T follicular helper cell (primary cell): ENCODE results near the gene PRPSAP2.
"Not testable (repeated sequence)": the region's sequence is repeated elsewhere in the genome, so short reads cannot be mapped to it uniquely, and the experiment has no call there.

ENCODE experiments used
- DNase-seq: peaks from one replicate; pipeline ENCODE4 v3.0.0-alpha.2; 2020; ENCODE audit warnings: low read depth

PRPSAP2 gene

DNA sequence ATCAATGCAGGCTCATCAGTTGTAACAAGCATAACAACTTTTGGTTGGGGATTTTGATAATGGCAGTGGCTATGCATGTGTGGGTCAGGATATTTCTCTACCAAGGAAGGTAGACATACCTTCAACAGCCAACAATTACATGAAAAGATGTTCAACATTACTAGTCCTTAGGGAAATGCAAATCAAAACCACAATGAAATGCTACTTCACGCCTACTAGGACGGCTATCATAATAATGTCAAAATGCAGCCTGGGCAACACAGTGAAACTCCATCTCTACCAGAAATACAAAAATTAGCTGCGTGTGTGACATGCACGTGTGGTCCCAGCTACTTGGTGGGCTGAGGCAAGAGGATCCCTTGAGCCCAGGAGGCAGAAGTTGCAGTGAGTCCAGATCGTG, 86.7 kb downstream of the PRPSAP2 start:
- no peak for DNase-seq

DNA sequence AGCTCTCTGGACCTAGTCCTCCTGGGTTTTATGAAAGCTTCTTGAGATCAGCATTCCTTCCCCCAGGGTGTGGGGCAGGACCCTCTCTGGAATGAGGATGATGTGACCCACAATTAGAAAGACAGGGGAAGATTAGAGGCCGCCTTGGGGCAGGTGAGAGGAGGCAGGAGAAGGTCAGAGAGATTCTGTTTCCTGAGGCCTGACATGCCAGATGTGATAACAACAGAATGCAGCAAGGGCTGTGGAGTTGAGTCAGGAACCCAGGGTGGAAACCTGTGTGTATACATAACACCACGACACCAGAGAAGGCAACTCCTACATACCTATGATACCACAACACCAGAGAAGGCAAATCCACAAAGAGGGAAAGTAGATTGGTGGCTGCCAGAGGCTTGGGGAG, 88.6 kb downstream of the PRPSAP2 start:
- no peak for DNase-seq

- no peak for DNase-seq
Observed at GRCh38 chr17:18947866-18948265, 89.9 kb downstream of the PRPSAP2 start.

GRCh38 chr17:18948476-18949006, 90.6 kb downstream of the PRPSAP2 start:
- DNase-seq = no peak

DNA sequence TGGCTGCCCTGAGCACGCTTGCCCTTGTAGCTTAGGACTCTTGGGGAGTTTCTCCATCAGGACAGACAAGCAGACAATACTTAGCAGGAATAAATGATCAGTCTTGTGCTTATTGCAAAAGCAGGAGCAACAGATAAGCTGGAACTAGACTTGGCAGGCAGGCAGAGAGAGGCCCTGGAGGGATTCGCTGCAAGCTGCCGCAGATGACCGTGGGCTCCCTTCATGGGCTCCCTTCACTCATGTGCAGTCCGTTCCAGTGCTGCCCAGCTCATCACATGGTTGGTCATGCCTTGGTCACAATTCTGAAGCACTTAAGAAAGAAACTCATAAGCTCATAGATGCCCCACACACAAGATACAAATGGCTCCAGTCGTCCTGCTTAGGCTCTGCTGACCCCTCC, 91.6 kb downstream of the PRPSAP2 start:
- DNase-seq = no peak

DNA sequence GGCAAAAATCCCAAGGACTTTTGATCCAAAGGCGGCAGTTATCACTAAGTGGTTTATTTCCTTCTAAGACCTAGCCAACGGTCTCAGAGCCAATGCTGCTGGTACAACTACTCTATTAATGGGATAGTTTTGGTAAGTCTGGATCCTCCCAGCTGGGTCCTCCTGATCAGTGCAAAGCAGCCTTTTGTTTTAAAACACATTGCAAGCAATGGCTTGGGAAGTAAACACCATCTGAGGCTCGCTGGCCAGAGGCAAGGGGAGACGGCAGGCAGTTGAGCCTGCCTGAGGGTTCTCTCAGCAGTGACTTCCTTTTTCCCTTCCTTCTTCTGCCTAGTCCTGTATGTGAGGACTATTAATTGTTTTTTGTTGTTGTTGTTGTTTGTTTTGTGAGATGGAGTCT, 92.4 kb downstream of the PRPSAP2 start:
- no peak for DNase-seq

DNA sequence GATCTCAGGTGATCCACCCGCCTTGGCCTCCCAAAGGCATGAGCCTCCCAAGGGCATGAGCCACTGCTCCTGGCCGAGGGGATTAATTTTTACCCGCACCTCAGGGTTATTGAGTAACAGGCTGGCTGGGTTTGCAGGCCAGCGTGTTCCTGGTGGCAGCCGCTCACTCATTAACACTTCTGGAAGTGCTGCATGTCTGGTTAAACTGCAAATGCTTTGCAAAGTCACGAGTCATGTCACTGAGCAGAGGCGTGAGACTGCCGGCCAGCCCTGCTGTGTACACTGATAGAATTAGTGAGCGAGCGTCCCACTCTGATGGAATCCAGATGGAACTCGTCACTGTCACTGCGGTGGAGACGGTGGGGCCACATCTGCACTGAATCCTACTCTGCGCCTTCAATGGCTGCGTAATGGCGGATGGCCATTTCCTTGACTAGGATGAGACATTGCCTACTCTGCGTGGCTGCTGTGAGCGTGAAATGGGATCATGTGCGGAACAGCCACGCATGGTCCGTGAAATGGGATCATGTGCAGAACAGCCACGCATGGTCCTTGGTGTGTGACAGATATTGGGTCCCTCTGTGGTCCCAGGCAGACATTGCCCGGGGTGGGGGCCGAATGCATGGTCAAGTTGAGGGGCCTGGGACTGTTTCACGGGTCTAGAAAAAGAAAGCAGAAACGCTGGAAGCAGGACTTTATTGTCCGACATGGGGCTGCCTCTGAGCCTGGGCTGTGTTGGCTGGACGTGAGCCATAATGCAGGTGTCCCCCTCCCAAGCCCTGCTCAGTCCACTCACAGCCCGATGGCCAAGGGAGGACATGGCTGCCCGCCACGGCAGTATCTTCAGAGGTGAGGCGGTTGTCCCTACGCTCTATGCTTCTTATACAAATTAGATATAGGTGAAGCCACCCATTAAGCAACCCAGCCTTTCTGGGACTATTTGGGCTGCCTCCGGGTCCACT, 93.3 kb downstream of the PRPSAP2 start:
- DNase-seq = no peak

GRCh38 chr17:18951941-18952842, 94.3 kb downstream of the PRPSAP2 start, which contains the start of gene SLC5A10:
Gene SLC5A10 (plus strand): TSS chr17:18952165. CDS start chr17:18952206, 41 bp downstream.
- no peak for DNase-seq

DNA sequence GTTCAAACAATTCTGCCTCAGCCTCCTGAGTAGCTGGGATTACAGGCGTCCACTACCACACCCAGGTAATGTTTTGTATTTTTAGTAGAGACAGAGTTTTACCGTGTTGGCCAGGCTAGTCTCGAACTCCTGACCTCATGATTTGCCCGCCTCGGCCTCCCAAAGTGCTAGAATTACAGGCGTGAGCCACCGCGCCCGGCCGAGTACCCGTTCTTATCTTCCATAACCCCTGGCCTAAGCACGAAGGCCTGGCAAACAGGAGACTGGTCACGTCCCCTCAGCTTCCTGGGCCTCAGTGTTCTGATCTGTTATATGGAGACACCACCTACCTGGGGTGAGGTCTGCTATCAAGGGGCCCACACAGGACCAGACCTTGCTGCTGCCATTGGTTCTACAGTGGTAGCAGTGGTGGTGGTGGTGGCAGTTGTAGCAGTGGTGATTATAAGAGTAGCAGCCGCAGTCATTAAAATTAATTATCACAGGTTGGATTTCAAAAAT, 95.3 kb downstream of the PRPSAP2 start:
- no peak for DNase-seq

- DNase-seq = no peak
Observed at GRCh38 chr17:18954321-18954720, 96.4 kb downstream of the PRPSAP2 start.

- DNase-seq = no peak
Observed at GRCh38 chr17:18955009-18955408, 97.1 kb downstream of the PRPSAP2 start.

DNA sequence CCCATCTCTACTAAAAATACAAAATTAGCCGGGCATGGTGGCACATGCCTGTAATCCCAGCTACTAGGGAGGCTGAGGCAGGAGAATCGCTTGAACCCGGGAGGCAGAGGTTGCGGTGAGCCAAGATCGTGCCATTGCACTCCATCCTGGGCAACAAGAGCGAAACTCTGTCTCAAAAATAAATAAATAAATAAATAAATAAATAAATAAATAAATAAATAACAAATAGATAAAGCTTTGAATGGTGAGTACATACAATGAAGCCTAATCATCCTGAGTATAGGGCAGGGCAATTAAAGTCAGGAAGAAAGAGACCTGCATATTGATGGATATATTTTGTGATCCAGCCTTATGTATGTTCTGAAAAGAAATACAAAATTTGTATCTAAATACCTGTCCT, 98.1 kb downstream of the PRPSAP2 start:
- not testable (repeated sequence) for DNase-seq

- DNase-seq = no peak
Observed at GRCh38 chr17:18956581-18956980, 98.7 kb downstream of the PRPSAP2 start.

DNA sequence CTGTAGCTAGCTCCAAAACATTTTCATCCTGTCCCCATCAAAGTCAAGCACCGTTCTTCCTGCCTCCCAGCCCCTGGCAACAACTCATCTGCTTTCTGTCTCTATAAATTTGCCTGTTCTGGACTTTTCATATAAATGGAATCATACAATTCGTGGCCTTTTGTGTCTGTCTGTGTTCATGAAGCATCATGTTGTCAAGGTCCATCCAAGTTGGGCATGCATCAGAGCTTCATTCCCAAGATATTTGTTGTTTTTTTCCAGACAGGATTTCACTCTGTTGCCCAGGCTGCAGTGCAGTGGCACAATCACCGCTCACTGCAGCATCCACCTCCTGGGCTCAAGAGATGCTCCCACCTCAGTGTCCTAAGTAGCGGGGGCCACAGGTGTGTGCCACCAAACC, 99.9 kb downstream of the PRPSAP2 start:
- DNase-seq = no peak

- no peak for DNase-seq
Observed at GRCh38 chr17:18958611-18959010, 100.7 kb downstream of the PRPSAP2 start.

DNA sequence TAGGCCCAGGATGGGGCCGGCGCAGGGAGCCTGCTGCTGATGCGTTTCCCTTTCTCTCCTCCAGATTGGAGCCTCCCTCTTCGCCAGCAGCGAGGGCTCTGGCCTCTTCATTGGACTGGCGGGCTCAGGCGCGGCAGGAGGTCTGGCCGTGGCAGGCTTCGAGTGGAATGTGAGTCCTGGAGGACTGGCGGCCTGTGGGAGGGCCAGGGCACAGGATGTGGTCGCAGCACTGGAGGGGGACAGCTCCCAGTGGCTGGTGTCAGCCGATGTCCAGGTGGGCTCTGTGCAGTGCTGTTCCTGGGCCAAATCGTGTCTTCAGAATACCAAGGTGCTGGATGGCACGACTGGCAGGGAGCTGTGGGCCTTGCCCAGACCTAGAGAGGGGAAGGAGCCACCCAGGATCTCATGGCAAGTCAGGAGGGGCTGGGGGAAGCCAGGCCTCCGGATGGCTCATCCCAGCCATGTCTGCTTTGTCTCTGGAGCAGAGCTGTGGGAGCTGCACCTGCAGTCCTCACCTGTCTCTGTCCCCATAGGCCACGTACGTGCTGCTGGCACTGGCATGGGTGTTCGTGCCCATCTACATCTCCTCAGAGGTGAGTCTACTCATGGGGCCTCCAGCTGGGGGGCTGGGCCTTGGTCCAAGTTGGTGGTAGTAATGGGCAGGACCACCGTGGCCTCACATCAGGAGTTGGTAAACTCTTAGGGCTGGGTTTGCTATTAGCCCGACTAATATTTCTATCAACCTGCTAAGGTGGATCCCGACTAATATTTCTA, 101.3 kb downstream of the PRPSAP2 start:
- DNase-seq = no peak

DNA sequence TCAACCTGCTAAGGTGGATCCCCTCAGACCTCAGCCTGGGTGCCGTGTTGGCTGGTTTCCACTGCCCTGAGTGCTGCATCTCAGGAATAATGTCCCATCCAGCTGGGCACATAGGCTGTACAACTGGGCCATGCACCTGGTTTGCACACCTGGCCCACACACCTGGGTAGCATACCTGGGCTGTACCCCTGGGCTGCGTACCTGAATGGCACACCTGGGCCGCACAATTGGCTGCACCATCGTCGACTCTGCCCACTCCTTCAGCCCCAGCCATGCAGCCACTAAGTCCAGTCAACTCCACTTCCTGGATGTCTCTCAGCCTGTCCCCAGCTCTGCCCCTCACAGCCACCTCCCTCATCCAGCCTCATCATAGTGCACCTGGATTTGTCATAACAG, 101.9 kb downstream of the PRPSAP2 start:
- DNase-seq = no peak

- DNase-seq = no peak
Observed at GRCh38 chr17:18960241-18960665, 102.3 kb downstream of the PRPSAP2 start.

GRCh38 chr17:18960803-18961511, 103.0 kb downstream of the PRPSAP2 start:
- peak; percentile 43 for DNase-seq

GRCh38 chr17:18961634-18962493, 103.9 kb downstream of the PRPSAP2 start:
- DNase-seq = no peak
